Activated CD8-positive, alpha-beta memory T cell treated with anti-CD3 and anti-CD28 coated beads for 4 hours (primary cell): ENCODE data around the gene ORAI3.

Experiments
- DNase-seq, 2 donors: peaks; one replicate each; pipeline ENCODE4 v3.0.0-alpha.2; 2020; ENCODE audit warnings: low read depth in 2 of 2

The ORAI3 gene

DNA sequence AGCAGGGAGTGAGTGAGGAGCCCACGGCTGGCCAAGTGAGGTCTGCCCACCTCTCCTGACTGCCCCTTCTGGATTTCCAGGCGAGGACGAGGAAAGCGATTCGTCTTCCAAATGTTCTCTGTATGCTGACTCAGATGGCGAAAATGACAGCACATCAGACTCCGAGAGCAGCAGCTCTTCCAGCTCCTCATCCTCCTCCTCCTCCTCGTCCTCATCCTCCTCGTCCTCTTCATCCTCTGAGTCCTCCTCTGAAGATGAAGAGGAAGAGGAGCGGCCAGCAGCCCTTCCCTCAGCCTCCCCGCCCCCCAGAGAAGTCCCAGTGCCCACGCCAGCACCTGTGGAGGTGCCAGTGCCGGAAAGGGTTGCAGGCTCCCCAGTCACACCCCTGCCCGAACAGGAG lies 22.4 kb downstream of the ORAI3 start:
- DNase-seq, result no peak

DNA sequence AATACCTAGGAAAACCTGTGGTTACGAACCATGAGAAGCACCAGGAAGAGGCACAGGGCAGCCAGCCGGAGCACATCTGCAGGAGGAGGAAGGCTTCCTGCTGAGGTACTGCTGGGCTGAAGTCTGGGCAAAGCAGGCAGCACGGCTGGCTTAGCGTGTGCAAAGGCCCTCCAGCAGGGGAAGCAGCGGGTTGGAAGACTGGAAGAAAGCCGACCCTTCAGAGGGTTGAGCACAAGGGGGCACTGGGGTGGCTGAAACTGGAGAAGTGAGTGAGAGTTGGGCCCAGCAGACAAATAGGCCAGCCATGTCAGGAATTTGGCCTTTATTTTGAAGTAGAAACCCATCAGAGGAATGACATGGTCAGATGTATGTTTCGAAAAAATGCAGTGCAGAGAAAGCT lies 24.0 kb downstream of the ORAI3 start:
- DNase-seq, result no peak

DNA sequence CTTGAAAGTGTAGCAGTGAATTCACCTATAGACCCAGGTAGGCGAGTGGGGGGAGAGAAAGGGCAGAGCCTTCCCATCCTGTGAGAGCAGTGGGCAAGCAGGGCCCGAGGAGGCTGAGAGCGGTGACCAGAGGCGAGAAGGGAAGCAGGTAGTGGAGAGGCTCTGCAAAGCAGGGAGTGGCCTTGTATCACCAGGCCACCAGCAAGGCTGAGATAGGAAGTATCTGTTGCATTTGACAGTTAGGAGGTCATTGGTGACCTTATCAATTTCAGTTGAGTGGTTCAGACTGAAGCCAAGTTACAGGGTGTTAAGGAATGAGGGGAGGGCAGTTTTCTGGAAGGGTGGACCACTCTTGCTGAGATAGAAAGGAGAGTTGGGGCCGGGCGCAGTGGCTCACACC lies 25.5 kb downstream of the ORAI3 start:
- no peak for DNase-seq

DNA sequence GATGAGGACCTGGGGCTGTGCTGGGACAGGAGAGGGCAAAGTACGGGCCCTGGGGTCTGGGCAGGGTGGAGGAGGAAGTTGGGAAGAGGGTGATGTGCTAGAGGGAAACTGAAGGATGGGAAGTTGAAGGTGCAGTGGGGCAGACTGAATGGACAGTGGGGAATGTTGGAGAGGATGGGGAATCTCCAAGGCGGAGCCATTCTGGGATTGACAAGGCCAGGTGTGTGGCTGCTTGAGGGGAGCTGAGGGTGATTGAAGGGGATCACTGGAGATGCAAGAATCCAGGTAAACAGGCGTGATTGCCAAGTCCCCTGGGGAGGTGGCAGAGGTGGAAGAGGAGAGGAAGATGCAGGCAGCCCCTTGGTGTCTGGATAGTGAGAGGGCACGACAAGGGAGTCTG lies 27.6 kb downstream of the ORAI3 start:
- DNase-seq, result no peak

DNA sequence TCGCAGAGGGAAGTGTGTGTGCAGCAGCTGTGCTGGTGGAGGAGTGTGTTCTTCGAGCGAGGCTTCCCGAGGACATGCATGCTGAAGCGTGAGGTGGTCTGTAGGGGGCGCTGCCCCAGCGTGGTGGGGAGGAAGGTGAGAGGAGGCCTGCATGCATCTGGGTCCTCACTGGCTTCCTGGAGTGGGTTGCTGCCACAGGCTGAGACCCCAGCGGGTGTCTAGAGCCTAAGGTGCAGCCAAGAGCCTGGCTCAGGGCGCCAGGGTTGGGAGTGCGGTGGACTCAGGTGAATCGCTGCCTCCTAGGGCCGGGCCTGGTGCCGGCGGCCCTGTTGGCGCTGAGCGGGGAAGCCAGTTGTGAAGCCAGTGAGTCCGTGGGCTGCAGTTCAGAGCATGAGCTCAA lies 28.6 kb downstream of the ORAI3 start:
- DNase-seq, result no peak

DNA sequence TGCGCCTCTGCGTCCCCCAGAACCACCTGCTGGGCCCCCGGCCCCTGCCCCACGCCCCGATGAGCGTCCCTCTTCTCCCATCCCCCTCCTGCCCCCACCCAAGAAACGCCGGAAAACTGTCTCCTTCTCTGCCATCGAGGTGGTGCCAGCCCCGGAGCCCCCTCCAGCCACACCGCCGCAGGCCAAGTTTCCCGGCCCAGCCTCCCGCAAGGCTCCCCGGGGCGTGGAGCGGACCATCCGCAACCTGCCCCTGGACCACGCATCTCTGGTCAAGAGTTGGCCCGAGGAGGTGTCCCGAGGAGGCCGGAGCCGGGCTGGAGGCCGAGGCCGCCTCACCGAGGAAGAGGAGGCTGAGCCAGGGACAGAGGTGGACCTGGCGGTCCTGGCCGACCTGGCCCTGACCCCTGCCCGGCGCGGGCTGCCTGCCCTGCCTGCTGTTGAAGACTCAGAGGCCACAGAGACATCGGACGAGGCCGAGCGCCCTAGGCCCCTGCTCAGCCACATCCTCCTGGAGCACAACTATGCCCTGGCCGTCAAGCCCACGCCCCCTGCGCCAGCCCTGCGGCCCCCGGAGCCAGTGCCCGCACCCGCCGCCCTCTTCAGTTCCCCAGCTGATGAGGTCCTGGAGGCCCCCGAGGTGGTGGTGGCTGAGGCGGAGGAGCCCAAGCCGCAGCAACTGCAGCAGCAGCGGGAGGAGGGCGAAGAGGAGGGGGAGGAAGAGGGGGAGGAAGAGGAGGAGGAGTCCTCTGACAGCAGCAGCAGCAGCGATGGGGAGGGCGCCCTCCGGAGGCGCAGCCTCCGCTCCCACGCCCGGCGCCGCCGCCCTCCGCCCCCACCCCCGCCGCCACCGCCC lies 30.5 kb downstream of the ORAI3 start:
- DNase-seq, result no peak

DNA sequence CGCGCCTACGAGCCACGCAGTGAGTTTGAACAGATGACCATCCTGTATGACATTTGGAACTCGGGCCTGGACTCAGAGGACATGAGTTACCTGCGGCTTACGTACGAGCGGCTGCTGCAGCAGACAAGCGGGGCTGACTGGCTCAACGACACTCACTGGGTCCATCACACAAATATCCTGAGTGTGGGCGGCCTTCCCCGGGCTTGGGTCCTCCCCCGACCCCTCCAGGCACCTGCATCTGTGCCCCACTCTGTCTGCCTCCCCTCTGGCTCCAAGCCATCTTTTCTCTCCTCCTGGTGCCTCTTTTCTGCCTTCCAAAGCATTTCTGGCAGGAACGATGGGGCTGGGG lies 31.1 kb downstream of the ORAI3 start:
- no peak for DNase-seq

DNA sequence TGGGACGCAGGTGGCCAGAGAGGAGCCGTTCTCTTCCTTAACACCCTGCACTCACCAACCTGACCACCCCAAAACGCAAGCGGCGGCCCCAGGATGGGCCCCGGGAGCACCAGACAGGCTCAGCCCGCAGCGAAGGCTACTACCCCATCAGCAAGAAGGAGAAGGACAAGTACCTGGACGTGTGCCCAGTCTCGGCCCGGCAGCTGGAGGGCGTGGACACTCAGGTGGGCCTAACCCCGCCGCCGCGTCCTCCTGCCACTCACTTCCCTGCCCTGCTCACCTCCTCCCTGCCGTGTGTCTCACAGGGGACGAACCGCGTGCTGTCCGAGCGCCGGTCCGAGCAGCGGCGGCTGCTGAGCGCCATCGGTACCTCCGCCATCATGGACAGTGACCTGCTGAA lies 31.6 kb downstream of the ORAI3 start:
- no peak for DNase-seq

DNA sequence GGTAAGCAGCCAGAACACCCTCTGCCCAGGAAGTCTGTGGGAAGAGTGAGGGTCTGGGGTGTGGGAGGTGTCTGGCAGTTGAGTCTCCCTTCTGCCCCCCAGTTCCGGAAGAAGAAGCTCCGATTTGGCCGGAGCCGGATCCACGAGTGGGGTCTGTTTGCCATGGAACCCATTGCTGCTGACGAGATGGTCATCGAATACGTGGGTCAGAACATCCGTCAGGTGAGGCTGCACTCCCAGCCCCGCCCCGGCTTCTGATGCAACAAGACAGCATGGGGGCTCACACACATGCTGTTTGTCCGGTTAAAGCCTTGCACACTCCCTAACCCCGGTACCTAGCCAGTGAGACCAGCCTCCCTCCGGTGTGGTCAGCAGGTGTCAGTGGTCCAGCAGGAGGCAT lies 32.1 kb downstream of the ORAI3 start:
- no peak for DNase-seq

DNA sequence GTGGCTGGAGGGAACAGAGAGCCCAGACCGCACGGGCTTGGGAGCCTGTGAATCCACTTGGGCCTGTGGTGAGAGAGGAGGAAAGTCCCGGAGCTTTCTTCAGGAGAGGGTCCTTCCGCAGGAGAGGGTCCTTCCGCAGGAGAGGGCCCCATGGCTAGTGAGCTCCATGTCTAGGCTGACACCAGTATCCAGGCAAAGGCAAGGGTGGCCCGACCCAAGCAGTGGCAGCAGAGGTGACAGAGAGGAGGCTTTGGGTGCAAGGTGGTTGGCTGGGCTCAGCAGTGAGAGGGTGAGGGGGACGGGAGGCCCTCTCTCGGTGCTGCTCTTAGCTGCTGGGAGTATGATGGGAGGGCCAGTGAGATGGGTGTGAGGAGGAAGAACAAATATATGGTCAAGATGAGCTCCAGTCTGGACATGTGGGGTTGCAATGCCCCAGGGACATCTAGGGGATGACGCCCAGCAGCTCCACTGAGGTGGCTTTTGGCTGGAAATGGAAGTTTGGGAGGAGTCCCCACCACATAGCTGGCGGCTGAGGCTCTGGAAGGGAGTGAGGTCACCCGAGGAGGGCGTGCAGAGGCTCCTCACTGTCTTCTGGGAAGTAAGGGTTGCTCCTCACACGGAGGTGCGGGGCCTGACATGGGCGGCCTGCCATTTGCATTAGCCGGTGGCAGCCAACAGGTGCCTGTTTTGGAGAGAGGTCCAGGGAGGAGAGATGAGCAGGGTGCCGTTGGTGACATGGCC lies 33.9 kb downstream of the ORAI3 start:
- DNase-seq, result no peak

DNA sequence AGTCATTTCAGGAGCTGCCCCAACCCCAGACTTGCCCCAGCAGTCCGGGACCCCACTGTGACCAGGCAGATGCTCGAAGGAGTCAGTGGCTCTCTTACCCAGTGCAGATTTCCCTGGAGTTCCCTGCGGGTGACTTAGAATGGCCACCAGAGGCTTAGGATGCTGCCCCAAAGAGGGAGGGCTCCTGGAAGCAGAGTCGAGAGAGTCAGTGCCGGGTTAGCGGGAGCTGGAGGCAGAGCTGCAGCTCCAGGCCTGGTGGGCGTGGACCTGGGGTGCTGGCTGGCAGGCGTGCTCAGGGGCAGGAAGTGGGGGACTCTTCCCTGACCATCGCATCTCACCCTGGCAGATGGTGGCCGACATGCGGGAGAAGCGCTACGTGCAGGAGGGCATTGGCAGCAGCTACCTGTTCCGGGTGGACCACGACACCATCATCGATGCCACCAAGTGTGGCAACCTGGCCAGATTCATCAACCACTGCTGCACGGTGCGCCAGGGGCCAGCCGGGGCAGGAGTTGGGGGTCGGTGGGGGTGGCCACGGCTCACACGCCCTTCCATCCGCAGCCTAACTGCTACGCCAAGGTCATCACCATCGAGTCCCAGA lies 34.5 kb downstream of the ORAI3 start:
- no peak for DNase-seq

DNA sequence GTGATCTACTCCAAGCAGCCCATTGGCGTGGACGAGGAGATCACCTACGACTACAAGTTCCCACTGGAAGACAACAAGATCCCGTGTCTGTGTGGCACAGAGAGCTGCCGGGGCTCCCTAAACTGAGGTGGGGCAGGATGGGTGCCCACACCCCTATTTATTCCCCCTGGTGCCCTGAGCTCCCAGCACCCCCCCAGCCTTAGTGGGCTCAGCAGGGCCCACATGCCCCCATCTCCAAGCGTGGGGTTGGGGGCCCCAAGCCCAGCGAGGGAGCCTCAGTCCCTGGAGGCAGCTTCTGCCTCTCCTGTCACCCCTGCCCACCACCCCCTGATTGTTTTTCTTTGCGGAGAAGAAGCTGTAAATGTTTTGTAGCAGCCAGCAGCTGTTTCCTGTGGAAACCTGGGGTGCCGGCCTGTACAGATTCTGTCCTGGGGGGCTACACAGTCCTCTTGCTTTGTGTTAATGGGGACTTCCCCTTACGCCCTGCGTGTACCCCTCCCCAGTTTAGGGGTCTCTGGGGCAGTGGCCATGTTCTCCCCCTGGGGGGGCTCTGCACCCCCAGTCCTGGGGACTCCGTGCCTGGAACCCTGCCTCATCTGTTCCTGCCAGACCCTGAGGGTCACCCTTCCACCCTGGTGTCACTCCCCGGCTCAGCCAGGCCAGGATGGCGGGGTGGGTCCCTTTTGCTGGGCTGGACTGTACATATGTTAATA lies 35.2 kb downstream of the ORAI3 start:
- DNase-seq, result no peak

DNA sequence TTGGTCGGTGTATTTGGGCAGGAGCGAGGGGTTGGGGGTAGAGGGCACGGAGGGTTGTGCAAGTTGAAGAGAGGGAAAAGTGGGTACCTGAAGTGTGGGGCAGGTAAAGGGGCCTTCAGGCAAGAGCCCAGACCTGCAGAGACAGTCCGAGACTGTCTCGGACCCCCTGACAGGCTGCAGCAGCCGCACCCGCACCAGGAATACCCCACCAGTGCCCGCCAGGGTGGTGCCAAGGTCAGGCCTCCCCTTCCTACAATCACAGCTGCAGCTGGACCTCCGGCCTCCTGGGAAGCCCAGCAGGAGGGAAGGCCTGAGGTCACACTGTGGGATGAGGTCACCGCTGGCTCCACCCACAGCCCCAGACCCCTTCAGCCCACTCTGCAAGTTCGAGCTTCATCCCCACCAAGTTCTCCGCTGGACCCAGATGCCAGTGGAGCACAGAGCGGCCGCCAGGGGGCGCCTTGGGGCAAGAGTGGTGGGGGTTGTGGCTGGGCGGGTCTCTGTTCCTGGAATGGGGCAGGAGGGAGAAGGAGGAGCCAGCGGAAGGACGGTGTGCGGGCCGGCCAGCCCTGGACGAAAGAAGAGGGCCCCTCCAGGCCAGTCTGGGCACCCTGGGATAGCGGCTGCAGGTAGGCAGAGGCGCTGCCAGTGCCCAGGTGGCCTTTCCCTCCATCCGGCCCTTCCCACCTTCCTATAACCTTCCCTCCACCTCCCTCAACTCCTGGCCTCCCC lies 36.0 kb downstream of the ORAI3 start, which contains the start of gene HSD3B7:
Gene HSD3B7, plus strand, starts transcription at position 539 of the 732 bp plus-strand sequence. CDS start 452 bp downstream, outside the sequence.
- DNase-seq, result peak; percentile 50 to 64

DNA sequence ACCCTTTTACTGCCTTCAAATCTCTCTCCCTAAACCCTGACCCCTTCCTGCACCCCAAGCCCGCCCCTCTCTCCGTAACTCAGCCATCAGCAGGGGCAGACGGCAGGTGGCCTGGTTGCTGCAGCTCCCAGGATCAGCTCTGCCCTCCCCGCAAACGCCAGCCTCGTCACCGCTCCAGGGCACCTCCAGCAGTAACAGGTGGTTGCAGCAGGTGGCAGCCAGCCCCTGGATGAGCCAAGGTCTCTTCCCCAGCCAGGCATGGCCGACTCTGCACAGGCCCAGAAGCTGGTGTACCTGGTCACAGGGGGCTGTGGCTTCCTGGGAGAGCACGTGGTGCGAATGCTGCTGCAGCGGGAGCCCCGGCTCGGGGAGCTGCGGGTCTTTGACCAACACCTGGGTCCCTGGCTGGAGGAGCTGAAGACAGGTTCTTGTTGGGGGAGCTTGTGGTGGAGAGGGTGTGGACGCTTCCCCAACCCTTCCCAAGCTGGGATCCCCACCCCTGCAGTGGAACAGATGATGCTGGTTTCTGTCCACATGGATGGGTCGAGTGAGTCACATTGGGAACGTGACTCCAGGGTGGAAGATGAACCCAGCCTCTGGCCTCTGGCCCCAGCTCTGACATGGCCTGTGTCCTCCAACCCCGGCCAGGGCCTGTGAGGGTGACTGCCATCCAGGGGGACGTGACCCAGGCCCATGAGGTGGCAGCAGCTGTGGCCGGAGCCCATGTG lies 36.7 kb downstream of the ORAI3 start:
- DNase-seq, result no peak

DNA sequence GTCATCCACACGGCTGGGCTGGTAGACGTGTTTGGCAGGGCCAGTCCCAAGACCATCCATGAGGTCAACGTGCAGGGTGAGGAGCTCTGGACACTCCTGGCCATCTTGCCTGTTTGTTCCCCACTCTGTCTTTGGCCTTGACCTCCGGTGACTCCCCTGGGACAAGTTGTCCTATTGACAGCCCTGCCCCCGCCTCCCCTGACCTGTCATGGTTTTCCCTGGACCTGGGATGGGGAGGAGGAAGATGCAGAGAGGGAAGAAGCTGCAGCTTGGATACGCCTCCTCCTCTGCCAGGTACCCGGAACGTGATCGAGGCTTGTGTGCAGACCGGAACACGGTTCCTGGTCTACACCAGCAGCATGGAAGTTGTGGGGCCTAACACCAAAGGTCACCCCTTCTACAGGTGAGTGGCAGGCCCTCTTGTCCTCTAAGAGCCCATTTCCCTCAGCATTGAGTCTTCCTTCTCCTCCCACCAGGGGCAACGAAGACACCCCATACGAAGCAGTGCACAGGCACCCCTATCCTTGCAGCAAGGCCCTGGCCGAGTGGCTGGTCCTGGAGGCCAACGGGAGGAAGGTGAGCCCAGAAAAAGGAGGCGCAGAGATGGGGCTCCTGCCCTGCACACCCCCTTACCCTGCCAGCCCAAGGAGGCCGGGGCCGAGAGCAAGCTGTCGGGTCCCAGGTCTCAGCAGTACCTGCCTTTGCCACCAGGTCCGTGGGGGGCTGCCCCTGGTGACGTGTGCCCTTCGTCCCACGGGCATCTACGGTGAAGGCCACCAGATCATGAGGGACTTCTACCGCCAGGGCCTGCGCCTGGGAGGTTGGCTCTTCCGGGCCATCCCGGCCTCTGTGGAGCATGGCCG lies 37.5 kb downstream of the ORAI3 start:
- DNase-seq, result no peak

DNA sequence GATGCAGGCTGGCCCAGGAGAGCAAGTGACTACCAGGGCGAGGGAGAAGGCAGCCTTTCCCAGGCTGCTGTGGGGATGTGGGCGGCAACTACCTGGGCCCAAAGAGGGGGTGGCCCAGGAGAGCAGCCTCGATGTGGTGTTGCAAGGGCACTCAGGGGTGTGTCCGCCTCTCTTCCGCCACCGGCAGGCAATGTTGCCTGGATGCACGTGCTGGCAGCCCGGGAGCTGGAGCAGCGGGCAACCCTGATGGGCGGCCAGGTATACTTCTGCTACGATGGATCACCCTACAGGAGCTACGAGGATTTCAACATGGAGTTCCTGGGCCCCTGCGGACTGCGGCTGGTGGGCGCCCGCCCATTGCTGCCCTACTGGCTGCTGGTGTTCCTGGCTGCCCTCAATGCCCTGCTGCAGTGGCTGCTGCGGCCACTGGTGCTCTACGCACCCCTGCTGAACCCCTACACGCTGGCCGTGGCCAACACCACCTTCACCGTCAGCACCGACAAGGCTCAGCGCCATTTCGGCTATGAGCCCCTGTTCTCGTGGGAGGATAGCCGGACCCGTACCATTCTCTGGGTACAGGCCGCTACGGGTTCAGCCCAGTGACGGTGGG lies 38.8 kb downstream of the ORAI3 start:
- no peak for DNase-seq

DNA sequence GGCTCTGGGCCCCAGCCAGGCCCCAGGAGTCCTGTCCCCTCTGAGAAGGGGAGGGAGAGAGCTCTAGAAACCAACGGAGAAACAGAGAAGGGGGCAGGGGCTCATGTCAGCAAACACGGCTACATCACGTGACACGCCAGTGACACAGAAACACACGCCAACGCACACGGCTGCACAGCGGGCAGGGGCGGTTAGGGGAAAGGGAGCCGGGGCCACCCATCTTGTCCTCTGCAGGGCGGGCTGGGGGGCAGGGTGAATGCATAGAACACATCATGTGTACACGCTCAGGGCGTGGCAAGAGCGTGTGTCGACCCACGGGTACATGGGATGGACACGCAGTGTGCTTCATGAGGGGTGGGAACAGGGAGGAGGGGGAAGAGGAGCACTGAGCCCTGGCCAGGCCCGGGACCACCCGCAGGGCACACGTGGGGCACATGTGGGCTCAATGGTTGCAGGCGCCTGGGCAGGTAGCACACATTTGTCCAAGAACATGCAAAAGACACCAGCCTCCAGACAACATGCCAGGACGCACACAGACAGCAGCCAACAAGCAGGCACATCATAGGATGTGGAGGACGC lies 40.7 kb downstream of the ORAI3 start:
- no peak for DNase-seq

DNA sequence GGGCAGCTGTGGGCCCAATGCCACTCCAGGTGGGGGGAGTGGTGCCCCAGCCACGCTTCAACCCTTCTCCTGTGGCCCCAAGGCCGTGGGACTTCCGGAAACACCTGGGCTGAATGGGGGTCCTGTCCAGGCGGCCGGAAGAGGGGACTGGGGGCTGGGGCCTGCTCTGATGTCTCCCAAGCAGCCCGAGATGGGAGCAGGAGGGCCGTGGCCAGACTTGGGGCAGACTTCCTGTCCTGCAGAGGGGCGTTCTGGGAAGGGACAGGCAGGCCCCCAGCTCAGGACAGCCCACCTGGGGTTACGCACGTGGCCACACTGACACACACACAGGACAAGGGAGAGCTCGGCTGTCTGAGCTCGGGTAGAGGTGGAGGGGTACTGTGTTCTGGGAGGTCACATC lies 41.2 kb downstream of the ORAI3 start:
- no peak for DNase-seq

DNA sequence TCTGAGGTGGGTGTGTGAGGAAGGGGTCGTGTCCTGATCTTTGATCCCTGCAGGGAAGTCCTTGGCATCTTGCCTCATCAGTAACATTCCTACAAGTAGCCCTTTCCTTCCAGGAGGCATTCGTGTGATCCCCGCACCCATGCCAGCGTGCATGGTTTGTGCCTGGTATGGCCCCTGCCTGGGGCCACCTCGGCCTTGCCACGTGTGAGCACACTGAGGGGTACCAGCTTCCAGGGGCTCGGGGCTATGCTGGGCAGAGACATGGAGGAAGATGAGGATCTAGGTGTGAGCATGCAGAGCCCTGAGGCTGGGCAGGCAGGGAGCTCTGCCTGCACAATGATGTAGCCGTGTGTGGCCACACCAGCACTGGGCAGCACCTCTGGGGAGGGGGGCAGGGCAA lies 42.2 kb downstream of the ORAI3 start:
- no peak for DNase-seq
